Activated CD8-positive, alpha-beta memory T cell treated with anti-CD3 and anti-CD28 coated beads, Interleukin-2, amount 50 U/mL, for 1 hour (primary cell): ENCODE measurements around the gene RNF7.
"Not testable (repeated sequence)": the region's sequence is repeated elsewhere in the genome, so short reads cannot be mapped to it uniquely, and the experiment has no call there.

ENCODE experiments used
- DNase-seq: peaks from one replicate; pipeline ENCODE4 v3.0.0-alpha.2; 2020; ENCODE audit errors: extremely low read depth

RNF7 gene

GRCh38 chr3:141782386-141782932 is 44.4 kb downstream of the RNF7 start:
- DNase-seq = no peak

GRCh38 chr3:141783632-141784031 is 45.5 kb downstream of the RNF7 start:
- no peak for DNase-seq

DNA sequence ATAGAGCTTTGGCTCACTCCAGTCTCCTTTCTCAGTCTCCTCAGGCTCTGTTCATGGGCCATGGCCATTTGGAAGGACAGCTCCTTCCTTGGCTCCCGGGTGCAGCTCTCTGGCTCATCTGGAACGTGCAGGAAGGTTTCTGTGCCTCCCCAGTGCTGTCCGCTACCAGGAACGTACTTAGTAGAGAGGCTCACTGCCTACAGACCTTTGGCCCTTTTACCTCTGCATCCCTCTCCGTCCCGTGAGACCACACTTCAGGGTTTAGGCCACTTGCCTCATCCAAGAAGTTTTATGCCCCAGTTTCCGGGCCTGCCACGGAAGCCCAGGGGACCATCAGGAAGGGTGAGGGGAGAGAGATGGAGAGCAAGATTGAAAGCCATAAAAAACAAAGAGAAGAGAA is 46.0 kb downstream of the RNF7 start:
- no peak for DNase-seq

DNA sequence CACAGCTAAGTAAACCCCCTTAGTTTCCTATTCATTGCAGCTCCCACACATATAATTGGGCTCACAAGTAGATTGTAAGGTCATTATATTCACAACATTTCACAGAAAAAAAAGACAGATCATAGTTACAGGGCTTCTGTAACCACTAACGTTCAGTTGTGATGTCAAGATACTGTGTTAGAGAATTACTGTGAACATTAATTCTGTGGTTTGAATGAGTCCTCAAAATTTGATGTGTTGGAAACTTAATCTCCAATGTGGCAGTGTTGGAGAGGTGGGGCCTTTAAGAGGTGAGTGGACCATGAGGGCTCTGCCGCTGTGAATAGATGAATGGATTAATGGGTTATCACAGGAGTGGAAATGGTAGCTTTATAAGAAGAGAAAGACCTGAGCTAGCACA is 46.4 kb downstream of the RNF7 start:
- DNase-seq = no peak

DNA sequence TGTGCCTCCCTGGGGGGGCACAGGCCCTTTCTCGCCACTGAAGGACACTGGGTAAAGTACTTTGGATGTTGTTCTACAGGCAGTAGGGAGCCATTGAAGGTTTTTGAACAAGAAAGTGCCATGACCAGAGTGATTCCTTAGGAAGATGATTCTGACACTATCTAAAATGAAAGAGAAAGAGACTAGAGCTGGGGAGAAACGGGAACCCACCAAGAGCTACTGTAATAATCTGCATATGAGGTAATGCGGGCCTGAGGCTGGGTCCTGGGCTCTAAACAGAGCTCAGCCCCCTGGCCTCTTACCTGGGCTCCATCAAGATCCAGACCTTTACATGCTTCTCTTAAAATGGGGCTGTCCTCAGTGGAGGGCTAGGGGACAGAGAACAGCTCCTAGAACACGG is 50.1 kb downstream of the RNF7 start:
- no peak for DNase-seq

- not testable (repeated sequence) for DNase-seq
Measured at GRCh38 chr3:141788750-141789149, 50.7 kb downstream of the RNF7 start.

DNA sequence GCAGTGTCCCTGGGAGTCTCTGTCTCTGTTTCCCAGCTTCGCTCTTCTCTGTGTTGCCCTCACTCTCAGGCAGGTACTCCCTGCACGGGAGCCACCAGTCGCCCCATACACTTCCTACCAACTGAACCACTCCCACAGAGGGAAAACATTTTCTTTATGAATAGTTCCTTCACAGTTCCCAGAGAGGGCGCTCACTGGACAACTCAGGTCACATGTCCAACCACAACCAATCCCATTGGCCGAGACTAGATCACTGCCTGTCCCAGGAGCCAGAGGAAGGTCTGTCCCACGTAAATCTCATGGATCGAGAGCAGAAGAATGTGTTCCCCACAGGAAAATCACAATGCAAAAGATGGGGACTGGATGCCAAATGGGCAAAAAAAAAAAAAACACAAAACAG is 51.2 kb downstream of the RNF7 start:
- DNase-seq = no peak

DNA sequence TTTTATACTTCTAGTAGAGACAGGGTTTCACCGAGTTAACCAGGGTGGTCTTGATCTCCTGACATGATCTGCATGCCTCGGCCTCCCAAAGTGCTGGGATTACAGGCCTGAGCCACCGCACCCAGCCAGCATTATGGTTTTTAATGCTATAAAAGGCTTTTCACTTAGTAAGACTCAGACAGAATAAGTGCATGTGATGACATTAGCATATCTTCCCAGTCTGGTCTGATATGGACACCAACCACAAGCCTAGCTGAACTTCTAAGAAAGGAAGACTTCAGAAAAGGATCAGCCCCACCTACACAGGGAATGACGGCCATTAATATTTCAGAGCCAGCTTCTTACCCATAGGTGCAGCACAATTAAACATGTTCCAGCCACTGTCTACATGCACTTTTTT is 52.1 kb downstream of the RNF7 start:
- DNase-seq = no peak

DNA sequence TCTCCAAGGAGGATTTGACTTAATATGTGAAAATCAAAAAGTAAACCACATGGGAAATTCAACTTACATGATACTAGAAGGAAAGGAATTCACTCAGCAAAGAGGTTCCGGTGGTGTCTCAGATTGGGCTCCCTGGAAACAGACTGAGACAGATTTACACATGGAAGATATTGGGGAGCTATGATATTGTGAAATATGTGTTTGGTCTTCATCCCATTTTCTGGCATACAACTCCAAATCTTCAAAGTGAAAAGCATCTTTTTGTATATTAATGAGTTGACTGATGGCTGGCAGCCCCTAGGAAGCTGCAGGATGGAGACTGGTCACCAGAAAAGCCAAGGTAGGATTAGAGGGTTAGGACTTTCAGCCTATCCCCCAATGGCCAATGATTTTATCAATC is 54.4 kb downstream of the RNF7 start:
- no peak for DNase-seq

DNA sequence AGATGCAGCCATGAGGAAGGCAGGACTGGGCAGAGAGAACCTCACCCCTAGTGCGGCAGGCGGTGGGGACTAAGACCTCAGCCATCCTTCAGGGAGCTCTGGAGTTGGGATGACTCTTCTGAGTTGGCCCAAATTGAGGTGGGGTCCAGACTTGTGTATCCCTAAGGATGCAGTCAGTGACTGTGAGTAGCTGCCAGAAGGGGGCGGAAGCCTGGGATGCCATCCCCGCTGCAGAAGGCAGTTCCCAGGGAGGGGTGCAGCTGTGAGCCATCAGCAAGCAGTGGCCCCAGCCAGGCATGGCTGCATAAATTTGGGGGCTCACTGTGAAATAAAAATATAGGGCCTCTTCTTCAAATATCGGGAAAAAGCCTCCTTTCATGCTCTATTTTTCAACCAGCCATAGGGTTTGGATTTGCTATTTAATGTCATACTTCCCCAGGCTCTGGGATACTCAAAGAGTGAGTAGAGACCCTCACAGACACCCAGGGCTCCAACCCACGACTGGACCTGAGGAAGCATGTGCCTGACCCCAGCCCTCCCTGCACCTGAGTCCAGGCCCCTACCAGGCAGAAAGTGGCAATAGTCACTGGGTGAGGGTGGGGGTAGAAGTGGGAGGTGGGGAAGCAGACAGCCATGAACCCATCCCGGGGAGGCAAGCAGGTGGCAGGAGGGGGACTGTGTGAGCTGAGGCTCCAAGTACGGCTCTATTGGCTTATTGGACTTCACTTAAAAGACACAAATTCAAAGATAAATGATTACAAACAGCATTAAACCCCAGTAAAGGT is 55.6 kb downstream of the RNF7 start:
- no peak for DNase-seq

- DNase-seq = no peak
Measured at GRCh38 chr3:141795276-141795675, 57.2 kb downstream of the RNF7 start.

- no peak for DNase-seq
Measured at GRCh38 chr3:141795741-141796080, 57.6 kb downstream of the RNF7 start.

- peak; percentile 49 for DNase-seq
Measured at GRCh38 chr3:141796081-141796888, 58.2 kb downstream of the RNF7 start.
